Suprapubic skin (tissue), 4 donors: ENCODE results near the gene SETBP1.

Experiments
- EP300 ChIP-seq: sonication (generic); formaldehyde crosslinking; IDR thresholded peaks from one replicate; pipeline ENCODE4 v1.6.1; 2017; ENCODE audit warnings: antibody characterized with exemption
- POLR2A ChIP-seq, 2 donors: fragments of 450-650 bp; IDR thresholded peaks; one replicate each; pipeline ENCODE4 v1.6.1; 2017; ENCODE audit warnings: antibody characterized with exemption in 2 of 2, mild to moderate bottlenecking in 2 of 2, moderate library complexity in 2 of 2
- POLR2AphosphoS5 ChIP-seq, 3 donors: sonication (generic); formaldehyde crosslinking; IDR thresholded peaks; one replicate each; pipeline ENCODE4 v1.6.1; 2017; ENCODE audit warnings: antibody characterized with exemption in 3 of 3
- TF ChIP-seq, protein P1 (sequence below), 2 donors: fragments of 200-600 bp in 1 of 2; fragments of 450-650 bp in 1 of 2; sonication (generic) in 1 of 2; IDR thresholded peaks; one replicate each; pipeline ENCODE4 v1.5.1; 2016 to 2019; ENCODE audit warnings: antibody characterized with exemption in 2 of 2, mild to moderate bottlenecking in 1 of 2, moderate library complexity in 1 of 2

DNA sequence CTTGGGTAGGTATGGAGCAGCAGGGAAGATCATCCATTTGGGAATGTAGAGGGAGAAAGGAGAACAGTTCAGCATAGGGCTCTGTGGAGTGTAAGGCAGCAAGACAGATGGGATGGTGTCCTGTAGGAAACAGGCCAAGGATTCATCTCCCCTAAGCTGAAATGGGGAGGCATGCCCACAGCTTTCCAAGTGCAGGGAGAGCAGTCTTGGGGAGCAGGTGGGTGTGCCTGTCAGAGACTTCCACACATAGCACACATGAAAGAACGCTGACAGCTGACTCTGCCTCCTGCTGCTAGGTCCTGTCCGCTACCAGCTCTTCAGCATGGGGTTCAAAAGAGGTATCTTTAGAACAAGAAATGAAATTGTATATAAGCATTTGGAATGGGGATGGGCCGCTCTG, 9.0 kb downstream of the SETBP1 start:
- TF ChIP-seq, protein P1, sequence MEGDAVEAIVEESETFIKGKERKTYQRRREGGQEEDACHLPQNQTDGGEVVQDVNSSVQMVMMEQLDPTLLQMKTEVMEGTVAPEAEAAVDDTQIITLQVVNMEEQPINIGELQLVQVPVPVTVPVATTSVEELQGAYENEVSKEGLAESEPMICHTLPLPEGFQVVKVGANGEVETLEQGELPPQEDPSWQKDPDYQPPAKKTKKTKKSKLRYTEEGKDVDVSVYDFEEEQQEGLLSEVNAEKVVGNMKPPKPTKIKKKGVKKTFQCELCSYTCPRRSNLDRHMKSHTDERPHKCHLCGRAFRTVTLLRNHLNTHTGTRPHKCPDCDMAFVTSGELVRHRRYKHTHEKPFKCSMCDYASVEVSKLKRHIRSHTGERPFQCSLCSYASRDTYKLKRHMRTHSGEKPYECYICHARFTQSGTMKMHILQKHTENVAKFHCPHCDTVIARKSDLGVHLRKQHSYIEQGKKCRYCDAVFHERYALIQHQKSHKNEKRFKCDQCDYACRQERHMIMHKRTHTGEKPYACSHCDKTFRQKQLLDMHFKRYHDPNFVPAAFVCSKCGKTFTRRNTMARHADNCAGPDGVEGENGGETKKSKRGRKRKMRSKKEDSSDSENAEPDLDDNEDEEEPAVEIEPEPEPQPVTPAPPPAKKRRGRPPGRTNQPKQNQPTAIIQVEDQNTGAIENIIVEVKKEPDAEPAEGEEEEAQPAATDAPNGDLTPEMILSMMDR (IDR thresholded peaks at IDR 0.05), result no peak
- TF ChIP-seq POLR2AphosphoS5 (IDR thresholded peaks at IDR 0.05), result no peak
- no peak for TF ChIP-seq POLR2A (IDR thresholded peaks at IDR 0.05)
- no peak for TF ChIP-seq EP300
